Neuronal stem cell (in vitro differentiated cells): Measurements from ENCODE around the gene CCDC51.
"Not testable (repeated sequence)": the region's sequence is repeated elsewhere in the genome, so short reads cannot be mapped to it uniquely, and the experiment has no call there.

ENCODE experiments used
- DNase-seq: peaks from one replicate; pipeline ENCODE4 v3.0.0-alpha.2; 2013; ENCODE audit warnings: low spot score
- H2AFZ ChIP-seq: one replicate; pipeline ENCODE4 v1.6.1; 2013; ENCODE audit warnings: mild to moderate bottlenecking, low read length, inconsistent platforms
- H2AK5ac ChIP-seq: 2 replicates; pipeline ENCODE4 v1.6.1; 2013; ENCODE audit warnings: low read depth, mild to moderate bottlenecking, inconsistent platforms, low read length, moderate library complexity, mixed read lengths
- H2BK120ac ChIP-seq: 2 replicates; pipeline ENCODE4 v1.6.1; 2013; ENCODE audit warnings: low read depth, mild to moderate bottlenecking, inconsistent platforms, low read length, moderate library complexity, mixed read lengths
- H2BK12ac ChIP-seq: one replicate; pipeline ENCODE4 v1.6.1; 2013; ENCODE audit warnings: low read length, inconsistent platforms
- H2BK15ac ChIP-seq: 2 replicates; pipeline ENCODE4 v1.6.1; 2013; ENCODE audit warnings: mild to moderate bottlenecking, low read length, inconsistent platforms, mixed read lengths
- H2BK5ac ChIP-seq: one replicate; pipeline ENCODE4 v1.6.1; 2013; ENCODE audit warnings: inconsistent platforms, mild to moderate bottlenecking, low read length, moderate library complexity
- H3K14ac ChIP-seq: one replicate; pipeline ENCODE4 v1.6.1; 2013; ENCODE audit warnings: low read length, inconsistent platforms
- H3K18ac ChIP-seq: 2 replicates; pipeline ENCODE4 v1.6.1; 2013; ENCODE audit warnings: low read length, inconsistent platforms
- H3K23ac ChIP-seq: 2 replicates; pipeline ENCODE4 v1.6.1; 2013; ENCODE audit warnings: low read depth, mild to moderate bottlenecking, mixed read lengths, low read length, inconsistent platforms; ENCODE audit not compliant: poor library complexity
- H3K27ac ChIP-seq: replicated peaks from 3 replicates; pipeline ENCODE4 v1.5.1; 2013; ENCODE audit warnings: low read length, inconsistent platforms
- H3K27me3 ChIP-seq, 3 experiments: 2 replicates each; pipeline ENCODE4 v1.6.1; 2013; ENCODE audit warnings: low read length in 3 of 3, mild to moderate bottlenecking in 2 of 3, inconsistent platforms in 1 of 3, low read depth in 1 of 3, mixed read lengths in 1 of 3, moderate library complexity in 1 of 3; ENCODE audit not compliant: control insufficient read depth in 3 of 3, insufficient read depth in 3 of 3
- H3K36me3 ChIP-seq, 2 donors: replicated peaks in 1 of 2; 2 replicates each; pipeline ENCODE4 v1.6.1; 2013; ENCODE audit warnings: low read length in 2 of 2; ENCODE audit not compliant: control insufficient read depth in 2 of 2, insufficient read depth in 2 of 2
- H3K4ac ChIP-seq: 2 replicates; pipeline ENCODE4 v1.6.1; 2013; ENCODE audit warnings: inconsistent platforms, mild to moderate bottlenecking, low read length, moderate library complexity
- H3K4me1 ChIP-seq, 2 donors: 1 replicate in 1 of 2; 2 replicates in 1 of 2; pipeline ENCODE4 v1.6.1; 2013; ENCODE audit warnings: low read length in 2 of 2, low read depth in 1 of 2; ENCODE audit not compliant: control insufficient read depth in 2 of 2, insufficient read depth in 1 of 2
- H3K4me2 ChIP-seq: one replicate; pipeline ENCODE4 v1.6.1; 2013; ENCODE audit warnings: mild to moderate bottlenecking, low read length, inconsistent platforms; ENCODE audit not compliant: insufficient read depth, poor library complexity, severe bottlenecking
- H3K4me3 ChIP-seq, 2 donors: 2 replicates each; pipeline ENCODE4 v1.5.1; 2013; ENCODE audit warnings: low read length in 2 of 2, mild to moderate bottlenecking in 2 of 2, inconsistent platforms in 1 of 2, moderate library complexity in 1 of 2
- H3K79me1 ChIP-seq: one replicate; pipeline ENCODE4 v1.6.1; 2013; ENCODE audit warnings: low read depth, mild to moderate bottlenecking, inconsistent platforms, low read length, moderate library complexity
- H3K9ac ChIP-seq: one replicate; pipeline ENCODE4 v1.6.1; 2013; ENCODE audit warnings: mild to moderate bottlenecking, low read depth, low read length, inconsistent platforms; ENCODE audit not compliant: poor library complexity
- H3K9me3 ChIP-seq, 2 donors: replicated peaks in 1 of 2; 2 replicates each; pipeline versions ENCODE3 to v1.6.1; 2013; ENCODE audit warnings: low read length in 2 of 2, mild to moderate bottlenecking in 2 of 2, inconsistent platforms in 1 of 2, low read depth in 1 of 2, mixed read lengths in 1 of 2, moderate library complexity in 1 of 2; ENCODE audit not compliant: control insufficient read depth in 2 of 2, insufficient read depth in 1 of 2
- H4K8ac ChIP-seq: one replicate; pipeline ENCODE4 v1.6.1; 2013; ENCODE audit warnings: low read depth, mild to moderate bottlenecking, inconsistent platforms, low read length, moderate library complexity
- H4K91ac ChIP-seq: one replicate; pipeline ENCODE4 v1.6.1; 2013; ENCODE audit warnings: low read length, low read depth, mild to moderate bottlenecking, inconsistent platforms; ENCODE audit not compliant: poor library complexity
- WGBS, 2 donors: extraction: QIAGEN DNeasy Blood & Tissue Kit; methylation state at CpG; one replicate each; pipeline ENCODE4 v1.1.7; 2013; ENCODE audit warnings: missing lambda C conversion rate in 2 of 2, mixed read lengths in 1 of 2; ENCODE audit not compliant: insufficient read length in 2 of 2, insufficient replicate concordance in 1 of 2; ENCODE audit errors: extremely low coverage in 2 of 2; 5-methylcytosine and 5-hydroxymethylcytosine counted together

Gene CCDC51

DNA sequence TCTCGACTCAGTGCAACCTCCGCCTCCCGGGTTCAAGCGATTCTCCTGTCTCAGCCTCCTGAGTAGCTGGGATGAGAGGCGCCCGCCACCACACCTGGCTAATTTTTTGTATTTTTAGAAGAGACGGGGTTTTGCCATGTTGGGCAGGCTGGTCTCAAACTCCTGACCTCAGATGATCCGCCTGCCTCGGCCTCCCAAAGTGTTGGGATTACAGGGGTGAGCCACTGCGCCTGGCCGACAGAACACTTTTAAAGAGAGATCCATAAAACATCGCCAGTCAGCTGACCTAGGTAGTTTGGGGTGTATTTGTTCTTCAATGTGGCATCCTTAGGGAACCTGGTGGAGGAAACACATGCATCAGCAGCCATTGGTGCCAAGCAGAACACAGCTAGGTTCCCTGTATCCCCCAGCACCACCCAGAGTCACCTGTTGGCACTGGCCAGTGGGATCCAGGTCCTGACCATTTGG, 38.5 kb downstream of the CCDC51 start:
- not testable (repeated sequence) for H2BK12ac ChIP-seq, H4K91ac ChIP-seq, H2BK120ac ChIP-seq, H3K9me3 ChIP-seq, H3K27me3 ChIP-seq, H3K27ac ChIP-seq, H3K14ac ChIP-seq, H4K8ac ChIP-seq, H2BK15ac ChIP-seq, H2AK5ac ChIP-seq, H3K4me2 ChIP-seq, H3K23ac ChIP-seq, H3K4me3 ChIP-seq, H3K9ac ChIP-seq, DNase-seq, H3K4me1 ChIP-seq, H3K4ac ChIP-seq, H3K79me1 ChIP-seq, H2AFZ ChIP-seq, H3K18ac ChIP-seq, H2BK5ac ChIP-seq
- peaks cover 33 to 49% of the 10 kb centered on the region in 2 donors for H3K36me3 ChIP-seq
- WGBS, 2 donors, result no CpG with 5 or more reads among the region's 12 CpGs

DNA sequence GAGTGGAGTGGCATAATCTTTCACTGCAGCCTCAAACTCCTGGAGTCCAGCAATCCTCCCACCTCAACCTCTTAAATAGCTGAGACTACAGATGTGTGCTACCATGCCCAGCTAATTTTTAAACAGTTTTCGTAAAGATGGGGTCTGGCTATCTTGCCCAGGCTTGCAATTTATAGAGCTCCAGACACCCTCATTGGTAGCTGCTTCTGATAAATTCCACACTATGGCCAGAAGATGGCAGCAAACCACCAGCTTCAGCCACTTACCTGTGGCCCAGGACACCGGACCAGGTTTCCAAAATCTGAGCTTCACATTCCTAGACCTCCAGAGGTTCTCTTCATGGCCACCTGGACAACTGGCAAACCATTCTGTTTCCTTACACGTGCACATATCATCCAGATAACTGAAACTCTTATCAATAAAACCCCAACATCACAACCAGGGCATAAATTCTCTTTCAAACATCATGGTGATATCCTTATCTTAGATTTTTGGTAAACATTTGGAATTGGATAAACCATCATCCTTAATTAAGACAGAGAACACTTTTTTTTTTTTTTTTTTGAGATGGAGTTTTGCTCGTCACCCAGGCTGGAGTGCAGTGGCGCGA, 39.0 kb downstream of the CCDC51 start:
- H3K14ac ChIP-seq, result no peak overlapping the region
- no peak overlapping the region for H3K18ac ChIP-seq
- H3K4me1 ChIP-seq, result no peaks in the 10 kb centered on the region
- H3K9ac ChIP-seq, result no peak overlapping the region
- H3K27ac ChIP-seq, result no peak overlapping the region
- H4K91ac ChIP-seq, result no peak overlapping the region
- no peak overlapping the region for H3K4ac ChIP-seq
- no peak overlapping the region for H2BK5ac ChIP-seq
- no peak overlapping the region for H3K4me3 ChIP-seq
- no peak overlapping the region for H2BK12ac ChIP-seq
- DNase-seq, result peak; percentile 37
- no peaks in the 10 kb centered on the region for H3K27me3 ChIP-seq
- no peak overlapping the region for H2AFZ ChIP-seq
- H4K8ac ChIP-seq, result no peak overlapping the region
- H3K79me1 ChIP-seq, result peaks cover 2% of the 10 kb centered on the region
- no peak overlapping the region for H2BK120ac ChIP-seq
- no peak overlapping the region for H3K23ac ChIP-seq
- WGBS, 2 donors, result no CpG with 5 or more reads among the region's 6 CpGs
- no peak overlapping the region for H3K4me2 ChIP-seq
- no peak overlapping the region for H2BK15ac ChIP-seq
- H3K36me3 ChIP-seq, result peaks cover 28 to 44% of the 10 kb centered on the region in 2 donors
- H2AK5ac ChIP-seq, result no peak overlapping the region
- peaks cover 0 to 1% of the 10 kb centered on the region in 2 donors for H3K9me3 ChIP-seq

DNA sequence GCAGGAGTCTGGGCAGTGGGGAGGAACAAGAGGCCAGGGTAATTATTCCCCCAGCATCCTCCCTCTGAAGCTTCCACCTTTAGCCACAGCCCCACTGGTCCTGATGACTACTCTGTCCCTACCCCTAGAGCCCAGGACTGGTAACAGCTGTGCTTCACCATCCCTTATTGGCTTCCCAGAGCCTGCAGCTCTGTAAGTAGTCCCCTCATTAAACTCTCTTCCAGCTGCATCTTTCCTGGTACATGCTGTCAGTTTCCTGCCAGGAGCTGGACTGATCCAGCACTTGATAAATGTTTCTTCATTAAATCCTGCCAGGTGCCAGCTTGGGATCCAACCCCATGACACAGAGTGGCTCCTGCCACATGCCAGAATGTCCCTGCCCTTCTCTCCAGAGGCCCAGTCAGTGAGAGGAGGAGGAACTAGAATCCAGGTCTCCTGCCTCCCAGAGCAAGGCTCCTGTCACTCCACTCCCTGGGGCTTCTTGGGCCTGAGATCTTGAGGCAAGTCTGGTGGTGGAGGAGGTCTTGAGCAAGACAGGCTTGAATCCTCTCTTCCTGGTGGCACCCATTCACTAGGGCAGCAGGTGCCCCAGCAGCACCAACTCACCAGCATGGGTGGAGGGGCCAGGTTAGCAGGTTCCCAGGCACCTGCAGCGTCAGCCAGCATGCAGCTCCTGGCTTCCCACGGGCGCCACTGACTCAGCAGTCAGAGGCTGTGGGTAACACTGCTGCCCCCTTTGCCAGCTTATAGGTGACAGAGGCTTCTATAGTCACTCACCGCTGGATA, 40.3 kb downstream of the CCDC51 start:
- WGBS, 2 donors, result no CpG with 5 or more reads among the region's 4 CpGs
- H3K79me1 ChIP-seq, result peaks cover 2% of the 10 kb centered on the region
- H4K8ac ChIP-seq, result no peak overlapping the region
- no peak overlapping the region for H4K91ac ChIP-seq
- peaks cover 15 to 30% of the 10 kb centered on the region in 2 donors for H3K36me3 ChIP-seq
- H3K27ac ChIP-seq, result no peak overlapping the region
- no peaks in the 10 kb centered on the region for H3K4me1 ChIP-seq
- H3K18ac ChIP-seq, result peak overlapping the region; percentile 20
- H3K23ac ChIP-seq, result no peak overlapping the region
- peak overlapping the region; percentile 26 for H2BK5ac ChIP-seq
- H3K9ac ChIP-seq, result no peak overlapping the region
- no peaks in the 10 kb centered on the region for H3K27me3 ChIP-seq
- H2AK5ac ChIP-seq, result peak overlapping the region; percentile 31
- H2BK120ac ChIP-seq, result no peak overlapping the region
- no peak overlapping the region for H2BK15ac ChIP-seq
- DNase-seq, result no peak
- no peak overlapping the region for H3K4me2 ChIP-seq
- H2BK12ac ChIP-seq, result no peak overlapping the region
- H3K4ac ChIP-seq, result no peak overlapping the region
- no peak overlapping the region for H3K14ac ChIP-seq
- no peaks in the 10 kb centered on the region for H3K9me3 ChIP-seq
- H3K4me3 ChIP-seq, result no peak overlapping the region
- H2AFZ ChIP-seq, result no peak overlapping the region

DNA sequence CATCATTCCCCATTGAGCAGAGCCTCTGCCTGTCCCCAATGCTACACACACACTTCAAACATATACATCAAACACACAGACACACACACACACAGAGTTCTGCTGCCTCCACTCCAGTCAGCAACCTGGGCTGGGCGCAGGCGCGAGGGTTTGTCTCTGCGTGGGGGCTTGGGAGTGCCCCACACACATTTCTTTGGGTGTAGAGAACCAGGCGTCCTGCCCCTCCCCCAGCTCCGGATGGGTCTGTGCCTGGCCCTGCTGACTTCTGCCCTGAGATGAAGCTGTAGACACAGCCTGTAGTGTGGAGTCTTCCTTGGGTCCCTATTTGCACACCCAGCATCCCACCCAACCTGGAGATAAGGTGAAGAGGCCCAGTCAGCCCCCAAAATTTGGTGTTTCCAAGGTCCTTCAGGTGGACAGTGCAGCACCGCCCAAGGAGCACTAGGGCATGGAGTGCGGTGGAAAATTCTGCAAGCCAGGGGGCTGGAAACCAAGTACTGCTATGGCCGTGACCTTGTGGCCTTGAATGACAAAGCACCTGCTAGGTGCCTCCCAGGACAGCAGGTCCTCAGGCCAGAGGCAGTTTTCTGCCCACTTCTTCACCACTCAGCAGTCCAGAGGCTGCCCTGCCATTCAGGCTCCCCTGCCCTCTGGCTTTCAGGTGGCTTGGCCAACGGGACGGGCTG, 41.1 kb downstream of the CCDC51 start:
- Histone ChIP-seq H2BK15ac (no peak overlapping the region), H3K14ac (peak overlapping the region; percentile 1), H3K4me1 (no peaks in the 10 kb centered on the region), H3K9me3 (no peaks in the 10 kb centered on the region), H3K36me3 (peaks cover 8 to 23% of the 10 kb centered on the region in 2 donors), H3K23ac (no peak overlapping the region), H3K4me3 (no peak overlapping the region), H3K27ac (no peak overlapping the region), H2AK5ac (peak overlapping the region; percentile 31), H3K27me3 (no peaks in the 10 kb centered on the region), H2BK120ac (no peak overlapping the region), H2AFZ (no peak overlapping the region), H2BK5ac (peak overlapping the region; percentile 26), H3K4ac (no peak overlapping the region), H4K8ac (no peak overlapping the region), H3K79me1 (peaks cover 2% of the 10 kb centered on the region), H3K9ac (no peak overlapping the region), H3K18ac (peak overlapping the region; percentile 35), H2BK12ac (no peak overlapping the region), H3K4me2 (no peak overlapping the region), H4K91ac (no peak overlapping the region)
- no peak for DNase-seq
- WGBS, 2 donors, result no CpG with 5 or more reads among the region's 11 CpGs
